A549 (cell line): ENCODE data around the gene ACOXL.

Source experiments
- GATA3 ChIP-seq: IDR thresholded peaks from 2 replicates; pipeline ENCODE4 v1.6.1; 2012; ENCODE audit warnings: borderline replicate concordance
- HOXA7 ChIP-seq: fragments of 250-450 bp; sonication (Bioruptor Pico); IDR thresholded peaks from 2 replicates; pipeline ENCODE4 v1.5.0; 2020; ENCODE audit warnings: mild to moderate bottlenecking, moderate library complexity
- MYC ChIP-seq: IDR thresholded peaks from 2 replicates; pipeline ENCODE4 v1.6.1; 2012; ENCODE audit warnings: mild to moderate bottlenecking, inconsistent platforms, low read length, improper control_type of control experiment, borderline replicate concordance
- POLR2A ChIP-seq: IDR thresholded peaks from 2 replicates; pipeline ENCODE4 v1.6.1; 2012; ENCODE audit warnings: mild to moderate bottlenecking, low read length
- RAD21 ChIP-seq, 2 experiments: fragments of >200 bp in 1 of 2; sonication (Bioruptor Twin) in 1 of 2; formaldehyde crosslinking in 1 of 2; IDR thresholded peaks in 1 of 2; conservative IDR thresholded peaks in 1 of 2; 2 replicates in 1 of 2; 3 replicates in 1 of 2; pipeline ENCODE4 v1.6.1; 2012 to 2018; ENCODE audit warnings: inconsistent platforms in 1 of 2
- ZNF302 ChIP-seq: fragments of 250-450 bp; sonication (Bioruptor Pico); IDR thresholded peaks from 2 replicates; pipeline ENCODE4 v1.9.0; 2021; ENCODE audit warnings: inconsistent platforms, mild to moderate bottlenecking, moderate library complexity
- TF ChIP-seq, protein P1 (sequence below): fragments of 450-650 bp; IDR thresholded peaks from 2 replicates; pipeline ENCODE4 v1.6.1; 2014; ENCODE audit warnings: antibody characterized with exemption
- TF ChIP-seq, protein P2 (sequence below): fragments of >200 bp; sonication (Bioruptor Twin); formaldehyde crosslinking; IDR thresholded peaks from 3 replicates; pipeline ENCODE4 v1.5.1; 2016
- TF ChIP-seq, protein P3 (sequence below): fragments of 200-600 bp; sonication (generic); IDR thresholded peaks from 2 replicates; pipeline ENCODE4 v1.6.1; 2016; ENCODE audit warnings: antibody characterized with exemption, mild to moderate bottlenecking, moderate library complexity
- TF ChIP-seq, protein P4 (sequence below): IDR thresholded peaks from 2 replicates; pipeline ENCODE4 v1.6.1; 2012; ENCODE audit warnings: low read depth, borderline replicate concordance

DNA sequence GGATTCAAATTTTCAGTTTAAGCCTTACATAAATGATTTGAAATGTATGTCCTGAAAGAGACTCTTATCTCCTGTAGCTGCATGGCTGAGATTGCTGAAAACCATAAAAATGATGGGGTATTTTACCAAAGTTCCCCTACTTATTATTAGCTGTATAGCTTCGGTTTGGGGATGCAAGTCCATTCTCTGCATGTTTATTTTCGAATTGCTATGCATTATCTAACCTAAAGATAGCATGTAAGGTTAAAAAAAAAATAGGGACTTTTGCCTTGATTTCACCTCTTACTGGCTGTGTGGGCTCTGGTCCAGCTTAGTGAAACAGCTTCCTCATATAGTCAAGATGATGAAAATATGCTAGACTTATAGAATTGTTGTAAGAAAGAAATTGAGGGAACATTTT, 14.0 kb upstream of the ACOXL start:
- TF ChIP-seq, protein P1, sequence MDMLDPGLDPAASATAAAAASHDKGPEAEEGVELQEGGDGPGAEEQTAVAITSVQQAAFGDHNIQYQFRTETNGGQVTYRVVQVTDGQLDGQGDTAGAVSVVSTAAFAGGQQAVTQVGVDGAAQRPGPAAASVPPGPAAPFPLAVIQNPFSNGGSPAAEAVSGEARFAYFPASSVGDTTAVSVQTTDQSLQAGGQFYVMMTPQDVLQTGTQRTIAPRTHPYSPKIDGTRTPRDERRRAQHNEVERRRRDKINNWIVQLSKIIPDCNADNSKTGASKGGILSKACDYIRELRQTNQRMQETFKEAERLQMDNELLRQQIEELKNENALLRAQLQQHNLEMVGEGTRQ = no peak
- TF ChIP-seq GATA3 (no peak), MYC (no peak), HOXA7 (CRISPR knock-in tag) (no peak), POLR2A (no peak), RAD21 (conservative IDR thresholded peaks at IDR 0.05 in 1 of 2, IDR thresholded peaks at IDR 0.05 in 1 of 2) (no peak), ZNF302 (CRISPR knock-in tag) (no peak)
- TF ChIP-seq, protein P2, sequence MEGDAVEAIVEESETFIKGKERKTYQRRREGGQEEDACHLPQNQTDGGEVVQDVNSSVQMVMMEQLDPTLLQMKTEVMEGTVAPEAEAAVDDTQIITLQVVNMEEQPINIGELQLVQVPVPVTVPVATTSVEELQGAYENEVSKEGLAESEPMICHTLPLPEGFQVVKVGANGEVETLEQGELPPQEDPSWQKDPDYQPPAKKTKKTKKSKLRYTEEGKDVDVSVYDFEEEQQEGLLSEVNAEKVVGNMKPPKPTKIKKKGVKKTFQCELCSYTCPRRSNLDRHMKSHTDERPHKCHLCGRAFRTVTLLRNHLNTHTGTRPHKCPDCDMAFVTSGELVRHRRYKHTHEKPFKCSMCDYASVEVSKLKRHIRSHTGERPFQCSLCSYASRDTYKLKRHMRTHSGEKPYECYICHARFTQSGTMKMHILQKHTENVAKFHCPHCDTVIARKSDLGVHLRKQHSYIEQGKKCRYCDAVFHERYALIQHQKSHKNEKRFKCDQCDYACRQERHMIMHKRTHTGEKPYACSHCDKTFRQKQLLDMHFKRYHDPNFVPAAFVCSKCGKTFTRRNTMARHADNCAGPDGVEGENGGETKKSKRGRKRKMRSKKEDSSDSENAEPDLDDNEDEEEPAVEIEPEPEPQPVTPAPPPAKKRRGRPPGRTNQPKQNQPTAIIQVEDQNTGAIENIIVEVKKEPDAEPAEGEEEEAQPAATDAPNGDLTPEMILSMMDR = no peak
- TF ChIP-seq, protein P3, sequence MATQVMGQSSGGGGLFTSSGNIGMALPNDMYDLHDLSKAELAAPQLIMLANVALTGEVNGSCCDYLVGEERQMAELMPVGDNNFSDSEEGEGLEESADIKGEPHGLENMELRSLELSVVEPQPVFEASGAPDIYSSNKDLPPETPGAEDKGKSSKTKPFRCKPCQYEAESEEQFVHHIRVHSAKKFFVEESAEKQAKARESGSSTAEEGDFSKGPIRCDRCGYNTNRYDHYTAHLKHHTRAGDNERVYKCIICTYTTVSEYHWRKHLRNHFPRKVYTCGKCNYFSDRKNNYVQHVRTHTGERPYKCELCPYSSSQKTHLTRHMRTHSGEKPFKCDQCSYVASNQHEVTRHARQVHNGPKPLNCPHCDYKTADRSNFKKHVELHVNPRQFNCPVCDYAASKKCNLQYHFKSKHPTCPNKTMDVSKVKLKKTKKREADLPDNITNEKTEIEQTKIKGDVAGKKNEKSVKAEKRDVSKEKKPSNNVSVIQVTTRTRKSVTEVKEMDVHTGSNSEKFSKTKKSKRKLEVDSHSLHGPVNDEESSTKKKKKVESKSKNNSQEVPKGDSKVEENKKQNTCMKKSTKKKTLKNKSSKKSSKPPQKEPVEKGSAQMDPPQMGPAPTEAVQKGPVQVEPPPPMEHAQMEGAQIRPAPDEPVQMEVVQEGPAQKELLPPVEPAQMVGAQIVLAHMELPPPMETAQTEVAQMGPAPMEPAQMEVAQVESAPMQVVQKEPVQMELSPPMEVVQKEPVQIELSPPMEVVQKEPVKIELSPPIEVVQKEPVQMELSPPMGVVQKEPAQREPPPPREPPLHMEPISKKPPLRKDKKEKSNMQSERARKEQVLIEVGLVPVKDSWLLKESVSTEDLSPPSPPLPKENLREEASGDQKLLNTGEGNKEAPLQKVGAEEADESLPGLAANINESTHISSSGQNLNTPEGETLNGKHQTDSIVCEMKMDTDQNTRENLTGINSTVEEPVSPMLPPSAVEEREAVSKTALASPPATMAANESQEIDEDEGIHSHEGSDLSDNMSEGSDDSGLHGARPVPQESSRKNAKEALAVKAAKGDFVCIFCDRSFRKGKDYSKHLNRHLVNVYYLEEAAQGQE = no peak
- TF ChIP-seq, protein P4, sequence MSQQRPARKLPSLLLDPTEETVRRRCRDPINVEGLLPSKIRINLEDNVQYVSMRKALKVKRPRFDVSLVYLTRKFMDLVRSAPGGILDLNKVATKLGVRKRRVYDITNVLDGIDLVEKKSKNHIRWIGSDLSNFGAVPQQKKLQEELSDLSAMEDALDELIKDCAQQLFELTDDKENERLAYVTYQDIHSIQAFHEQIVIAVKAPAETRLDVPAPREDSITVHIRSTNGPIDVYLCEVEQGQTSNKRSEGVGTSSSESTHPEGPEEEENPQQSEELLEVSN = no peak
